Retina (tissue), 1 donor: ENCODE measurements around the gene CELF3.
"Not testable (repeated sequence)": the region's sequence is repeated elsewhere in the genome, so short reads cannot be mapped to it uniquely, and the experiment has no call there.

Source experiments
- DNase-seq: peaks from one replicate; pipeline ENCODE4 v3.0.0-alpha.2; 2016

Gene CELF3

GRCh38 chr1:151716771-151717631, at the start of gene CELF3:
Gene CELF3 (minus strand): TSS chr1:151716803. CDS start chr1:151716020, 783 bp downstream.
- peak; percentile 87 for DNase-seq

- DNase-seq = no peak
These were observed 47.4 kb upstream of the CELF3 start for GRCh38 chr1:151763990-151764389.

DNA sequence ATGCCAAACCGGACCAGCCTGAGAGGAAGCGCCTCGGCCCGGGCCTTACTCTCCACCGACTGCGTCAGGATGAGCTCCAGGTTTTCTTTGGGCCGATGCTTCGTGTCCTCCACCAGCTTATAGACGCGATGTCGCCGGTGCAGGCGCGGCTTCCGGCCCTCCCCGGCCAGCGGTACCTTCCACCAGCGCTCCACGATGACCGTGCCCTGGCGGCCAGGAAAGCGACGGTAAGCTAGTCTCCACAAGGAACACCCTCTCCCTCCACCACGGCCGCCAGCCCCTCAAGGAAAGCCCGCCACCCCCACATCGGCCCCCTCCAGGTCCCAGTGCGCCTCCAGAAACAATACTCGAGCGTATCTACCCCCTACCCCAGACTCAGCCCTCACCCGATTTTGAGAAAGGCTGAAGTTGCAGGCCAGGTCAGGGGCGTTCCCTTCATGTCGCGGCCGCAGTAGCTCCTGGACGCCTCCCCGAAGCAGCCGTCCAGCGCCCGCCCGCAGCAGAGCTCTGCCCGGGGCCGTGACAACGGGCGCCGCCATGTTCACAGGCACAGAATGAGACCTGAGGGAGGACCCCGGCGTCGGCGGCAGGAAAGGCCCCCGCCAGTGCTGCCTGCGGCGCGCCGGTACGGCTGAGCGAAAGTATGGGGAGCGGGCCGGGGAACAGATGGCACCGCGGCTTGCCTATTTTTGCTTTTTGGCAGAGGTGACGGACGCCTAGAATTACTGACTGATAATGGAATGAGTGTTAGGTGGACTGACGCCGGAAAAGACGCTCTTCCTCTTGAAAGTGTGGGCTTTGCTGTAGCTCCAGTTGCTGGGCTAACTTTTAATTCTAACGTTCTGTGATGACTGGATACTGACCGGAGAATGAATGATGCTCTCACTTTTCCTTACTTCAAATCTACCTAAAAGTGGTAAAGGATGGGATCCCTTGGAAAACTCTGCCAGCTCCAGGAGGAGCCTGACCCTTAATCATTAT, 46.6 kb upstream of the CELF3 start, which contains the start of gene MRPL9:
TSS of gene MRPL9 (minus strand) at position 556 of the 981 bp plus-strand sequence. CDS start at position 539, 17 bp downstream.
- DNase-seq = peak; percentile 93

DNA sequence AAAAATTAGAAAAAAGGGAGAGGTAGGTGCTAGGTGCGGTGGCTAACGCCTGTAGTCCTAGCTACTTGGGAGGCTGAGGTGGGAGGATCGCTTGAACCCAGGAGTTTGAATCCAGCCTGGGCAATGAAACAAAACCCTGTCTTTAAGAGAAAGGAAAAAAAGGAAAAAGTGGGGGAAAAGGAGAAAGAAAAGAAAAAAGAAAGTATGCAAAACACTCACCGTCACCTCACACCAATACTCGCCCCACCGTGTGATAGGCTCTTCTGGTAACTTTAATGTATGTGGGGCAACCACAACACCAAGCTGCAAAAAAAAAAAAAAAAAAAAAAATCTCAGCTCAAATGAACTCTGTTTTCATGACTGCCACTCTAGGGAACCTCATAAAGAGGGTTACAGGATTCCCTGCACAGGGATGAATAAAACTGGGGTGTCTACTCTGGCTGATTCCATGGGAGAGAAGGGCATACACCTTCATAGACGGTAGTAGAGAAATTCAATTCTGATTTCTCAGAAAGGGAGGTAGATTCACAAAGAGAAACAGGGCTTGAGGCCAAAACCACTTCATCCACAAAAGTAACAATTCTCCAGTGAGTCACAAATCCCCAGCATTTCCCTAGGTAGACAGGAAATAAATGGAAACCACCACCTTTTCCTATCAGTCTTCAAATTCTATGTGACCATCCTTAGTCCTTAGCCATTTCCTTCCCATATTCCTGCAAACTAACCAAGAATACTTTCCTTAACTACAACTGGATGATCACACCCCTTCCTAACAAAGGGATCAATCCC, 44.2 kb upstream of the CELF3 start:
- DNase-seq = no peak

DNA sequence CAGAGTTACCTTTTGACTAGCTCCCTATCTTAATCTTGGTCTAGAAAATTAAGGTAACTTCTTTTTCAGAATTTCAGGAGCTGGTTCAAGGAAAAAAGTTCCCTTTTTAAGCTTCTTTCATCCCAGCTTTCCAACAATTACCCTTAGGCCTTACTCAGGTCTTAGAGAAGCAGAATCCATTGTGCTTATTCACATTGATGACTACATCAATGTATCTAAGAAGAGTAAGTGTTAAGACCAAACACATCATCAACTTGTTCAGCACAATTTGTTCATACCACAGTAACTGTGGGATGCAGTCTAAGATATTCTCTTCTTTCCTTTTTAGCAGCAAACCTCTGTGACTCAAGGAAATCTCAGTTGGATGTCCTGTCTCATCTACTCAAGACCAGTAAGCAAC, 42.6 kb upstream of the CELF3 start:
- no peak for DNase-seq

GRCh38 chr1:151756291-151756690, 39.7 kb upstream of the CELF3 start:
- DNase-seq = no peak

- no peak for DNase-seq
These were observed 24.9 kb upstream of the CELF3 start for GRCh38 chr1:151741516-151741915.

DNA sequence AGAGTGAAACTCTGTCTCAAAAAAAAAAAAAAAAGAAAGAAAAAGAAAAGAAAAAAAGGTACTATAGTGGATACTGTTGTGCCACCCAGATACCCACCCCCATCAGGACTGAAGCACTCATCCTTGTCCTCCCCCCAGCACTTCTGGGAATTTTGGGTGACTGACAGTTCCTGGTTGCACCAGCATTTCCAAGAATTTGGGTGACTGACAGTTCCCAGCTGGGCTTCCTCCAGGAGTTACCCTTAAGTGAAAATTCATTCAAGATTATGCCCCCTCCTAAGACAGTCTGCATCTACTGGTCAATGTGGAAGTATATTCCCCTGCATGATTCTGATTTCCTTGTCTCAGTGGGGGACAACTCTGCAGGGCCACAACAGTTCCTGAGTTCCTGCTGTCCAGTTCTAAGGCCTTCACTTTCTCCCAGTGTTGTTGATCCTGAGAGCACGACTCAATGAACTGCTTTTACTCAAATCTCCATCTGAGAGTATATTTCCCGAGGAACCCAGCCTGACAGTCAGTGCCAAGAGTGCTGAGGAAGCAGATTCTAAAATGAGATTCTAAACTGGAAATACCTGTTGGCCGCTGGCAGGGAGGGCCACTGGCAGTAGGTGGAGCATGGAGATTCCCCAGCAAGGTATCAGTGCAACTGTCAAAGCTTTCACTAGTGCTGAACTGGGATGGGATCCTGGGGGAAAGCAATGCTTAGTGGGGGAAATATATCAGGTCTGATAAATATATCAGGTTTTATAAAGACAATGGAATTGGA, 23.2 kb upstream of the CELF3 start:
- DNase-seq = no peak

GRCh38 chr1:151737479-151737878, 20.9 kb upstream of the CELF3 start:
- no peak for DNase-seq

- DNase-seq = no peak
These were observed 20.4 kb upstream of the CELF3 start for GRCh38 chr1:151737026-151737425.

- DNase-seq = not testable (repeated sequence)
These were observed 17.4 kb upstream of the CELF3 start for GRCh38 chr1:151733995-151734394.

DNA sequence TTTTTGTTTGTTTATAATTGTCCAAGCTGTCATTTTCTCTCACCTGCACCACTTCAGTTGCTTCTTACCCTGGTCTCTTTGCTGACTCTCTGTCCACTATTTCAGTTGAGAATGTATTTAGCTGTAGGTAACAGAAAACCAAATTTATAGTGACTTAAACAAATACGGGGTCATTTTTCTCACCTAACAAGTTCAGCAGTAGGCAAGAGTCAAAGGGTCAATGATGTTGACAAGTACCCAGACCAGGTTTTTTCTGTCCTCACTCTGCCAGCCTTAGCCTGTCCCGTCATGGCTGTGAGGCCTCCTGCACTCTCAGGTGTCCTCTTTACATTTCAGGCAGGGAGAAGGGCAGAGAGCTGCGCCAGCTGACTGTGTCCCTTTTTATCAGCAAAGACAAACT, 16.5 kb upstream of the CELF3 start:
- DNase-seq = no peak

GRCh38 chr1:151729966-151730291, 13.3 kb upstream of the CELF3 start:
- no peak for DNase-seq

DNA sequence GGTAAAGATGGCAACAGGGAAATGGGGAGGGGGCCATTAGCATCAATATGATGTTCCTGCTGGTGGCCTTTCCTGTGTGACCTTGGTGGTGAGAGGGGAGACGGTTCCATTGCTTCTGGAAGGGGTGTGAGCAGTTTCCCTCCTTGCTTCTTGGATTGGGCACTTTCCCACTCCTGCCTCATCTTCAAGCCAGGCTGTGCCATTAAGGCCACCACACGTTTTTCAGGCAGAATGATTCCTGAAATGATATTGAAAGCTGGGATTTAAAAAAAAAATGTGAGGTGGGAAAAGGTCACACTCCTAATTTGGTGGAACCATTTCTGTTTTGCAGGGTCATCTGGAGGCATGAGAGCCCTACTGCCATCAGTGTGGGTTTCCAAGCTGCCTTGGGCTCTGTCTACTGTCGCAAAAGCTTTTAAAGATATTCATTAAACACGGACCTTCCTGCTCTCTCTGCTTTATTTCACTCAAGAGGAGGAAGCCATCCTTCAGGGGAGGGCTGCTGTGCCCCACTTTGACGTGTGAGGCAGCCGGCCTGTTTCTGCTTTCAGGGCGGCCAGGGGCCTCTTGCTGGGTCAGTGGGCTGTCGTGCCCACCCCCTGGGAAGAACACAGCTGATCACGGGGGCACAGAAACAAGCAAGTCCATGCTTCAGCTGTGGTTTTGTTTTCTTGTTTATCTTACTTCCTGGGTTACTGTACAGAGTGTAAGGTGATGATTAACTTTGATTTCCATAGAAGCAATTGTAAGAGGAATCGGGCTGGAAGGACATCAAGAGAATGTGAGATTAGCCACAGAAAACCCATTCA, 12.8 kb upstream of the CELF3 start:
- no peak for DNase-seq

DNA sequence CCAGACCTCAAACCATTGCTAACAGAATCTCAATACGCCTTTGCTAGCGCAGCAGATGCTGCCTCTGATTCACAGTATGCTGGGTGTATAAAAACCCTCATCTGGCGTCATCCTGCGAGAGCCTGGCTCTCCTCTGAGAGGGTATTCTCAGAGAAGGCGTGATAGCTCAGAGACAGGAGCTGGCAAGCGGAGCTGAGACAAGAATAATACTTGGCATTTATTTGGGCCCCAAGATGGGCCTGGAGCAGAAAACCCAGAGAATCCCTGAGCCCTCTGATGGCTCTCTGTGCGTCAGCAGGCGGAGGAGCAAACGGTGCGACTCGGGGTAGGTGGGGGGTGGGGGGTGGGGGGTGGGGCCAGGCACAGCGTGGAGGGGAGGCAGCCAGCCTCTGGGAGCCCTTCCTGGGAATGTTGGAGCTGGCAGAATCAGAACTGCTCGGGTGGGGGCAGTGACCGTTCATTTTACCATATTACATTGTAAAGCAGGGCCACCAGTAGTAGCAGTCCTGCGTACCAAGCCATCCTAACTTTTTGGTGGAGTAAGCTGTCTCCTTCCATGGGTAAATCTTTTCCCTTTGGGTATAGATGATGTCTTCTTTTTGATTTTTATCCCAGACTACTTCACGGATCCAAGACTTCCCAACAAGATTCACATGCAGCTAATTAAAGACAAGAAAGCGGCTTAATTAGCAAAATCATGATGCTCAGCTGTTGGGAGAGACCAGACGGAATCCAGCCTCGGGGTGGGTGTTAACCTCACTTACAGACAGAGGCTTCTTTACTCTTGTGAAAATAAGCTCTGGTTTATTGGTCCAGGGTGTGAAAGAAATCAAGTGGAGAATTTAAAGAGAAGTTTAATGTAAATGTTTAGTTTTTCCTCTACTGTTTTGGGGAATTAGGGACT, 11.8 kb upstream of the CELF3 start:
- DNase-seq = peak; percentile 51

GRCh38 chr1:151723726-151724370, 7.2 kb upstream of the CELF3 start:
- DNase-seq = no peak

DNA sequence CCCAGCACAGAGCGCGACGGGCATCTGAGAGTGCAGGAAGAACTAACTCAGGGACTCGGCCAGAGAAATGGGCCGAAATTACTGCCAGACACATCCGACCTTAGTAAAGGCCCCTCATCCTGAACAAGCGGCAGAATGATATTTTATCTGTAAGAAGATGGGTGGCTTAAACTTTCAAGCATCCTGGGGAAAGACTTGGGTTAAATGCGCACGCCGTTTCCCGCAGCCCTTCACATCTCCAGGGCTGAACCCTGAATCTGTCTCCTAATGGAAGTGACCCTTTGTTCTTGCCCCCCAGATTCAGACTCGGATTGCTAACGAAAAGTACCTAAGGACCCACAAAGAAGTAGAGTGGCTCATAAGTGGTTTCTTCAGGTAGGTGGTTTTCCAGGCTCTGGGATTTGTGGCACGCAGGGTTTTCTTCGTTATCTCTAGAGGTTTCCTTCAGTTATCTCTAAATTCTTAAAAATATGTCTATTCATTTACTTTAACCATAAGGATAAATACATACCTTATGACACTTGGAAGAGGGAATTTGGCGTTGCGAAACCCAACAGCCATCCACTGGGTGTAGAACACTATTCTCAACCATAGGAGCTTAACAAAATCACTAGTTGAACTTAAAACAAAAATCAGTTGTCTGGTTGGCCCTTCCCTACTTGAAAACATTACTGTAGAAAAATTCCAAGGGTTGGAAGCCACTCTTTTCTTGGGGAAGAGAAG, 5.3 kb upstream of the CELF3 start:
- DNase-seq = no peak

DNA sequence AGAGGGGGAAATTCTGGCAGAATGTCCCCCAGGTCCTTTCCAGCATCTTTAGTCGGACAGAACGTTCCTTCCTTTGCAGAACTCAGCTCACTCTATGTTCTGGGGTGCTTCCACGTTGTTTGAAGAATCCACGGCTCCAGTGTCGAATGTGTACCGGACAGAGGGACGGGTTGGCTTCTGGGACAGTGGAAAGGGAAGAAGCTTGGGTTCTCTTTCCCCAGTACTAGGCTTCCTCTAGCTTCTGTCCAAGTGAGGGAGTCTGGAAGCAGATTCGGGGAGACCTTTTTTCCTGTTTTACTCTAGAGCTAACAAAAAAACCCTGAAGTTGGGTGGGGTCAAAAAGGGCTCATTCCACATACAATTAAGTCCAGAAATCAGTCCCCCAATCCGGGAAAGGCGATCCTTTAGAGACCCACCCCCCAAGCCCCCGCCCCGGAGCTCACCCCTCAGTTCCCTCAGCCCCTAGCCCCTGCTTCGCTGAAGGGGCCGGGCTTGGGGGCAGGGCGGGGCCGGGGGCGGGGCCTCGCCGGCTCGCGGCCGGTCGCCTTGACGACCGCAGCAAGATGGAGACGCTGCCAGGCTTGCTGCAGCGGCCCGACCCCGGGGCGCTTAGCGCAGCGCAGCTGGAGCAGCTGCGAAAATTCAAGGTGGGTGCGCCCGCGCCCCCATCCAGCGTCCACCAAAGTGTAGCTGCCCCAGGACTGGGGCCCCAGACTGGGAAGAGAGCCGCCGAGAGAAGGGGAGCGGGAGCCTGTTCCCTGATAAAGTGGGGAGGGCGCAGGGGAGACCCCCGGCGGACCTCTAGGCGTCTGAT, 4.6 kb upstream of the CELF3 start, which contains the start of gene RIIAD1:
TSS of gene RIIAD1 (plus strand) at position 549 of the 814 bp plus-strand sequence. CDS start at position 564, 15 bp downstream.
- DNase-seq = peak; percentile 70
